22Rv1 (cell line): ENCODE data around the gene FGF18.

Experiments used
- ZFX ChIP-seq: fragments of 450-650 bp; IDR thresholded peaks from 2 replicates; pipeline ENCODE4 v1.6.1; 2017; ENCODE audit warnings: antibody characterized with exemption, borderline replicate concordance
- TF ChIP-seq, protein P1 (sequence below): fragments of 450-650 bp; IDR thresholded peaks from 2 replicates; pipeline ENCODE4 v1.5.1; 2017; ENCODE audit warnings: mild to moderate bottlenecking

DNA sequence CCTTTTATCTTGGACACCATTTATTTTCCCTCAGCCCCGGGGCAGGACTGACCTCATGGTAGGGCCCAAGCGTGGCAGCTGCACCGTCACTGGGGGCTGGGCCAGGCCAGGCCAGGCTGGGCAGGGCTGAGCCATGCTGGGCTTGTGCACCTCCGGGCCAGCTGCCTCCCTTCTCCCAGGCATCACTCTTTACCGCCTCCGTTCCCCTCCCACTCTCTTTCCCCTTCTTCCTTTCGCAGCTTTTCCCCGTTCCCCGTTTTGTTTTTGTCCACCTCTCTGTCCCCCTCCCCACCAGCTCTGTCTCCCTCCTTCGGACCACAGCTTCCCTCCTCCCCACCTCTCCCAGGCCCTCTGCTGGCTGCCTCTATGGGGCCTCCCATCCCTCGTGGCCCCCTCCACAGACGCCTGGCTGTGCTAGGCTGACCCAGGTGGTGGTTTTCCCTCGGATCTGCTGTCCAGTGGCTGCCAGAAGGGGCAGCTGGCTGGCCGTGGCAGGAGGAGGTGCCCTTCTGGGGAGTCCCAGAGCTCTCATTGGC, 17.9 kb downstream of the FGF18 start:
- TF ChIP-seq, protein P1, sequence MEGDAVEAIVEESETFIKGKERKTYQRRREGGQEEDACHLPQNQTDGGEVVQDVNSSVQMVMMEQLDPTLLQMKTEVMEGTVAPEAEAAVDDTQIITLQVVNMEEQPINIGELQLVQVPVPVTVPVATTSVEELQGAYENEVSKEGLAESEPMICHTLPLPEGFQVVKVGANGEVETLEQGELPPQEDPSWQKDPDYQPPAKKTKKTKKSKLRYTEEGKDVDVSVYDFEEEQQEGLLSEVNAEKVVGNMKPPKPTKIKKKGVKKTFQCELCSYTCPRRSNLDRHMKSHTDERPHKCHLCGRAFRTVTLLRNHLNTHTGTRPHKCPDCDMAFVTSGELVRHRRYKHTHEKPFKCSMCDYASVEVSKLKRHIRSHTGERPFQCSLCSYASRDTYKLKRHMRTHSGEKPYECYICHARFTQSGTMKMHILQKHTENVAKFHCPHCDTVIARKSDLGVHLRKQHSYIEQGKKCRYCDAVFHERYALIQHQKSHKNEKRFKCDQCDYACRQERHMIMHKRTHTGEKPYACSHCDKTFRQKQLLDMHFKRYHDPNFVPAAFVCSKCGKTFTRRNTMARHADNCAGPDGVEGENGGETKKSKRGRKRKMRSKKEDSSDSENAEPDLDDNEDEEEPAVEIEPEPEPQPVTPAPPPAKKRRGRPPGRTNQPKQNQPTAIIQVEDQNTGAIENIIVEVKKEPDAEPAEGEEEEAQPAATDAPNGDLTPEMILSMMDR, result no peak
- TF ChIP-seq ZFX, result no peak
